ENCODE data around the gene TSEN2.

- TF ChIP-seq CTCF (IDR thresholded peaks at IDR 0.05) (no peak), EP300 (IDR thresholded peaks at IDR 0.05) (no peak), POLR2AphosphoS5 (IDR thresholded peaks at IDR 0.05) (no peak)
These were observed 38.4 kb downstream of the TSEN2 start for GRCh38 chr3:12522721-12523120.

All from suprapubic skin (tissue), 4 donors.